HUES48 (cell line): ENCODE measurements around the gene KAZN.

Experiments
- H3K27ac ChIP-seq: one replicate; pipeline ENCODE4 v1.7.0; 2013; ENCODE audit warnings: low read depth, low read length, inconsistent platforms
- H3K27me3 ChIP-seq: 2 replicates; pipeline ENCODE4 v1.6.1; 2013; ENCODE audit warnings: mild to moderate bottlenecking, low read length; ENCODE audit not compliant: control insufficient read depth, insufficient read depth
- H3K36me3 ChIP-seq: 2 replicates; pipeline ENCODE4 v1.6.1; 2013; ENCODE audit warnings: low read length; ENCODE audit not compliant: control insufficient read depth, insufficient read depth
- H3K4me1 ChIP-seq: 2 replicates; pipeline ENCODE4 v1.6.1; 2013; ENCODE audit warnings: mild to moderate bottlenecking, low read length; ENCODE audit not compliant: control insufficient read depth, insufficient read depth
- H3K4me3 ChIP-seq: 2 replicates; pipeline ENCODE4 v1.5.1; 2013; ENCODE audit warnings: mild to moderate bottlenecking, low read depth, low read length
- H3K9ac ChIP-seq: 2 replicates; pipeline ENCODE4 v1.6.1; 2013; ENCODE audit warnings: mild to moderate bottlenecking, low read depth, low read length, moderate library complexity
- H3K9me3 ChIP-seq: 2 replicates; pipeline ENCODE4 v1.6.1; 2013; ENCODE audit warnings: low read length; ENCODE audit not compliant: control insufficient read depth, insufficient read depth

Gene KAZN

DNA sequence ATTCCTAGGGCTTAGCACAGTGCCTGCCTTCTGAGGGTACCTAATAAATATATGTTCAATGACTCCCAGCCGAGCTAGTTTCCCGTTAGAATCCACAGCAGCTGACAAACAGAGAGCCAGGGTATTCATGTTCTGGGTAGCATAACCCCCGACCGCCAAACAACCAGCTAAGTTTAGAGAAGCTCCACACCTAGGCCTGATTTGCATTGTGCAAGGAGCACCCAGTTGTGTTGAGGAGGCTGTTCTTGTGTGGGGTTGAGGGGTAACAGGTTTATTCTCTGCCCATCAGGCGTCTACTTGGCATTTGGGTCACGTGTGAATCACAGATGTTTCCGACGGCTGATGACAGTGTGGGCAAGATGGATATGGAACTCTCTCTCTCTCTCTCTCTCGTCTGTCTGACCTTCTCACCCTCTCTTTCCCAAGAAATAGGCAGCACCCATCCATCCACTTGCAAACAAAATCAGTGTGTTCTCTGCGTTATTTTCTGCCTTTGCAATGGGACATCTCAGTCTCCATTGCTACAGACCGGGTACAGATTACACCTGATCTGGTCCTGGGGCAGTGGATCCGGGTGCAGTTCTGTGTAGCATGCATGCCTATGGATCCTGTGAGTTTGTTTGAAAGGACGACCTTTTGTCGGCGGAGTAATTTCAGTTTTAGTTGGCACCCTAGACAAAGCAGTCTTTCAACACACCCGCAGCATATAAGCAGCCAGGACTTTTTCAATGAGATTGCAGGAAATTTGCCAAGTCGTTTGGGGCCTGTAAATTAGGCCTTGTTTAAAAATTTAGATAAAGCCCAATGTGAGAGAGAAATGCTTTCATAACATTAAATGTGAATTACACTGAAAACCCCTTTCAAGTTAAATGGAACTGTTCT, 29.4 kb downstream of the KAZN start:
- Histone ChIP-seq H3K27me3 (no peaks in the 10 kb centered on the region), H3K9me3 (no peaks in the 10 kb centered on the region), H3K9ac (no peak overlapping the region), H3K4me1 (peaks cover 14% of the 10 kb centered on the region), H3K27ac (peak overlapping the region; percentile 41), H3K4me3 (no peak overlapping the region), H3K36me3 (no peaks in the 10 kb centered on the region)

DNA sequence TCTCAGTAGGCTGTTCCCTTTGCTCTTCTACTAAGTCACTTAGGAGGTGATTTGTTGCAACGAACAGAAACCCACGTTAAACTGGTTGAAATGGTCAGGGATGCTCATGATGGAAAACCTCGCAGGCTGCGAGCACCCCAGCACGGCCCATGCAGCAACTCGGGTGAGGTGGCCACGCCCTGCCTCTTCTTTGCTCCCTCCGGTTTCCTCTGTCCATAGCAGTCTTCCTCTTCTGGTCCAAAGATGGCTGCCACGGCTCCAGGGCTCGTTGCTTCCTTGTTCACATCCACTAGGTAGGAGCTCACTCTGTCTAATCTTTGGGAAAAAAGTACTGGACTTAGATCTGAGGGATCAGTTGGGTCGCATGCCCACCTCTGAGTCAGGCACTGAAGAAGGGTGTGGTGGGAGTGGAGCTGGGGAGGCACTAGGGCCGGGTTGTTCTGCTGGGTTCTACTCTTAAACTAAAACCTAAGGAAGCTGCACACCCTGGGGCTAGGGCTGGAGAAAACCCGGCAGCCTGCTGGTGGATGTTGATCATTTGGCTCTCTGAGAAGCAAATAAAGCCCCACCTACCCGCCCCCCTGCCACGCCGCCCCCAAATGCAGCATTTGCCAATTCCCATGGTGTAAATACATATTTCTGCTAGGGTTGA, 31.0 kb downstream of the KAZN start:
- Histone ChIP-seq H3K4me3 (no peak overlapping the region), H3K36me3 (no peaks in the 10 kb centered on the region), H3K4me1 (peaks cover 13% of the 10 kb centered on the region), H3K9me3 (no peaks in the 10 kb centered on the region), H3K27me3 (no peaks in the 10 kb centered on the region), H3K27ac (no peak overlapping the region), H3K9ac (no peak overlapping the region)

DNA sequence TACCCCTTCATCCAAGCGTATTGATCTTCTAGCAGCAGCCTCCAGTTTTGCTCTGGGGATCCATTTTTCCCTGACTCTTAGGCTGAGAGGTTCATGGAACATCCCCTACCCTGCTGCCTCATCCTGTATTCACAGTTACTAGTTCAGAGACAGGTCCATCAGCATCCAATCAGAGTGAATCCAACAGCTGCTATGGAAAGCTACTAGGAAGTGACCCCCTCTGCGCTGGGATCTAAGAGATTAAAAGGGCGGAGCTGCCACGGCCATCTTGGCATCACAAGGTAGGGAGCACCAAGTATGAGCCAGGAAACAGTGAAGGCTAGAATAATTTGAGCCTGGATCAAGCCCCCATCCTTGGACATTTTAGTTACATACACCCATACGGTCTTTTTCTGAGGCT, 32.5 kb downstream of the KAZN start:
- Histone ChIP-seq H3K27ac (no peak overlapping the region), H3K4me3 (no peak overlapping the region), H3K36me3 (no peaks in the 10 kb centered on the region), H3K9ac (no peak overlapping the region), H3K4me1 (peaks cover 6% of the 10 kb centered on the region; the same call in 1 of the 2 replicates), H3K27me3 (no peaks in the 10 kb centered on the region), H3K9me3 (no peaks in the 10 kb centered on the region)

DNA sequence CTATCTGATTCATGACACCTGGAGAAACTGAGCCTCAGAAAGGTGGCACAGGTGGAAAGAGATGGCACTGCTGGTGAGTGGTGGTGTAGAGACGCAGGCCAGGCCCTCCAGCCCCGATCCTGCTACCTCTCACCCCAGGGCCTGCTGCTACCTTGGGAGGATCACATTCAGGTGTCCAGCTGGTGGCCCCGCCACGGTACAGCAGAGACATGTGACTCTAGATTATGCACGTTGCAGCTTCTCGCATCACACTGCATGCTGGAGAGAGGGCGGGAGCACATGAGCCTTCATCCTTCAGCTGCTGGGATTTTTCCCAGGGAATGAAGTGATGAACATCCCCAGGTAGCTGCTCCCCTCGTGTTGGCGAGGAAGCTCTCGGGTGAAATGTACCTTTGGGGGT, 32.9 kb downstream of the KAZN start:
- H3K4me3 ChIP-seq: no peak overlapping the region
- H3K27ac ChIP-seq: no peak overlapping the region
- H3K36me3 ChIP-seq: no peaks in the 10 kb centered on the region
- no peak overlapping the region for H3K9ac ChIP-seq
- no peaks in the 10 kb centered on the region for H3K27me3 ChIP-seq
- H3K9me3 ChIP-seq: no peaks in the 10 kb centered on the region
- H3K4me1 ChIP-seq: peaks cover 6% of the 10 kb centered on the region; the same call in 1 of the 2 replicates

DNA sequence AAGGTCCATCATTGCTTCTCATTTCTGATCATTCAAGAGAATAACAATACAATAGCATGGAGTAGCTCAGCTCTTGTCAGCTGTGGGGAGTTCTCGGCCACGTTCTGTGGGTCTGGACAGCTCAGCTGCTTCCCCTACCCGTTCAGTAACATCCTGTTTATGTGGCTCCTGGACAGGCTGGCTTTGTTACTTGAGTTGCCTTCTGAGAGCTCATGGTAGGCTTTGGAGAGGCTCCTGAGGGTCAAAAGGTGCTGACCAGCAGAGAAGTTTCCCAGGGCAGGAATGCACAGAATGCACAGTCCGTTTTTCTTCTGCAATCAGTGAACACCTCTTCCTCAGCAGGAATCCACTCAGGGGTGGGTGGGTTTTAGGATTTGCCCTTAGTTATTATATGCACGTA, 36.0 kb downstream of the KAZN start:
- Histone ChIP-seq H3K27me3 (no peaks in the 10 kb centered on the region), H3K36me3 (no peaks in the 10 kb centered on the region), H3K27ac (no peak overlapping the region), H3K4me3 (no peak overlapping the region), H3K4me1 (no peaks in the 10 kb centered on the region), H3K9ac (no peak overlapping the region), H3K9me3 (no peaks in the 10 kb centered on the region)

DNA sequence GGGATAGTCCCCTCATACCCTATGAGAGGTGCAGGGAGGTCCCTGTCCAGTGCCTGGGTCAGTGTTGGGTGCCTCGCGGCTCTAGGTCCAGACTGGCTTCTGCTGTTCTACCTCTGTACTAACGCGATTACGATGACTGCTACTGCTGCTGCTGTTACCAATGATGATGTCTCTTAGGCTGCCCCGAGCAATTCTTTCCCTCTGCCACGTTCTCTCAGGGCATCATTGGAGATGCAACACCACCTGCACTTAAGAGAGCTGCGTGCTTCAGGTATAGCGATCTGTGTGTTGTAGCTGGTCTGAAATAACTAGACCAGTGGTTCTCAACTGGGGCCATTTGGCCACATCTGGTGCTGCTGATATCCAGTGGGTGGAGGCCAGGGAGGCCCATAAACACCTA, 36.9 kb downstream of the KAZN start:
- no peaks in the 10 kb centered on the region for H3K27me3 ChIP-seq

DNA sequence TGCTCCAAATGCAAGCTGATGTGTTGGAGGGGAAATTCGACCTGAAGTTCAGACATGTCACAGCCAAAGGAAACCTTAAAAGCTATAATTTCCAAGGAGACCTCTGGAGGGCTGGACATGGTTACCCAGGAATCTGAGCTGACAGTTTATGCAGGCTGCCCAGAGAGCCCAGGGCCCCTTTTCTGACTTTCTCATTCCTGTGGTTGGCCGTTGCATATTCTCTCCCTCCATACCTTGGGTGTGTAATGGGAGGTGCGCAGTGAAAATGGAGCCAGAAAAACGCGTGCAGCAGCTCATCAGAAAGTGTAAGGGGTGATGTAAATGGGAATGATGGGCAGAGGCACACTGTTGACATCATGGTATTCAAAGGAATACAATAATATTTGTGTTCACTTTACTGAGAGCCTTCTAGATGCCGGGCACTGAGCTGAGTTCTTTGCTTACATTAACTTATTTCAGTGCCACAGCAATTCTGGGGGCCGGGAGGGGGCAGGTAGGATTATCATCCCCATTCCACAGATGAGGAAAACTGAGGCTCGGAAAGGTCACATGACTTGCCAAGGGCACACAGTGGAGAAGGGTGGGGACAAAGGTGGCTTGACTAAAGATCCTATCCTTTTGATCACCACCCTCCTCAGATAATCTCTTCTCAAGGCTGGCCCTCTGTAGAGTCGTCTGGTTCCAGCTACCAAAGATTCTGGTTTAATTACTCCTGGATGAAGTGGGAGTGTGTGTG, 38.6 kb downstream of the KAZN start:
- no peak overlapping the region for H3K27ac ChIP-seq
- H3K27me3 ChIP-seq: no peaks in the 10 kb centered on the region
- H3K9me3 ChIP-seq: no peaks in the 10 kb centered on the region
- no peak overlapping the region for H3K4me3 ChIP-seq
- no peaks in the 10 kb centered on the region for H3K36me3 ChIP-seq
- H3K9ac ChIP-seq: no peak overlapping the region
- H3K4me1 ChIP-seq: no peaks in the 10 kb centered on the region

More for the DNA sequence above, 36.9 kb downstream of the KAZN start:
- H3K27ac ChIP-seq: no peak overlapping the region
- no peak overlapping the region for H3K9ac ChIP-seq
- no peaks in the 10 kb centered on the region for H3K4me1 ChIP-seq
- H3K36me3 ChIP-seq: no peaks in the 10 kb centered on the region
- no peaks in the 10 kb centered on the region for H3K9me3 ChIP-seq
- H3K4me3 ChIP-seq: no peak overlapping the region

DNA sequence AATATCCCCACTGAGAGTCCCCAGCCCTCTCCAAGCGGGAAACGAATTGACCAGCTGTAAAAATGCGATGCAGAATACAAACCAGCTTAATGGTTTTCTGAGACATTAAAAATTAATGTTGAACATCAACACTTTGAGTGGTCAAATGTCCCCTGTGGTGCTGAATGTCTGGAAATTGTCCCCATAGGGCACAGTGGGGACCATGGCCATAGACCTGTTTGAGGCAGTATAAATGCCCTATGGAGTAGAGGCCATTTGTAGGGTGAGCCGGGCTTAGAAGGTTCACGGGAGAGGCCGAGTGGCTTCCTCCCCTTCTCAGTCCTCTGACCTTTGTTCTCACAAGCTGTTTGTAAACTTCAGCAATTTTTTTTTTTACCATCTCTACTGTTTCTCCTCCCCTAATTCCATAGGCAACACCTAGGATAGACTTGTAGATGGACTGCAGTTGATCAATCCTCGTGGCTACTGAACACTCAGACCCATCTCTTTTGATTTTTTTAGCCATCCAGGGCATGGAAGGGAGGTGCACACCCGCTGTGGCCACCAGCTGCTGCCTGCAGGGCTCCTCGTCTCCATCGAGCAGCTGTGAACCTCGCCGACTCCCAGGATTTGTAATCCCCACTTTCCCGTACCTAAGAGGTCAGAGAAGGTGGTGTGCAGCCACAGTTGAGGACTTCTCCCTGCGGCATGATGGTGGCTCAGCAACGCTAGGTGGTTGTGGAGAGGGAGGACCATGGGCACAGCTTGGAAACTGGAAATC, 41.0 kb downstream of the KAZN start:
- no peaks in the 10 kb centered on the region for H3K27me3 ChIP-seq

DNA sequence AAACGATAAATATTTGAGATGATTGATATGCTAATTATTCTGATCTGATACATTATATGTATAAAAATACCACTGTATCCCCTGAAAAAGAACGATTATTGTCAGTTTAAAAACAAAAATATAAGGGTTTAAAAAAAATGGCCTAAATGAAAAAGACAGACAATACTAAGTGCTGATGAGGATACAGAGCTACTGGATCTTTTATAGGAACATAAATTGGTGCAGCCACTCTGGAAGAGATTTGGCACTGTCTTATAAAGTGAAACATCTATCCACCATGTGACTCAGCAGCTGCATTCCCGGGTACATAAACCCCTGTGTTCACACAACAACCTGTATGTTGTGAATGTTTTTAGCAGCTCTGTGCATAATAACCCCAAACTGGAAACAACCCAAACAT, 44.2 kb downstream of the KAZN start:
- no peak overlapping the region for H3K9ac ChIP-seq
- H3K9me3 ChIP-seq: no peaks in the 10 kb centered on the region
- no peaks in the 10 kb centered on the region for H3K36me3 ChIP-seq
- no peaks in the 10 kb centered on the region for H3K4me1 ChIP-seq
- H3K27me3 ChIP-seq: no peaks in the 10 kb centered on the region
- H3K4me3 ChIP-seq: no peak overlapping the region
- no peak overlapping the region for H3K27ac ChIP-seq

More for the DNA sequence above, 41.0 kb downstream of the KAZN start:
- Histone ChIP-seq H3K4me3 (no peak overlapping the region), H3K27ac (no peak overlapping the region), H3K9me3 (no peaks in the 10 kb centered on the region), H3K4me1 (no peaks in the 10 kb centered on the region), H3K36me3 (no peaks in the 10 kb centered on the region), H3K9ac (no peak overlapping the region)

DNA sequence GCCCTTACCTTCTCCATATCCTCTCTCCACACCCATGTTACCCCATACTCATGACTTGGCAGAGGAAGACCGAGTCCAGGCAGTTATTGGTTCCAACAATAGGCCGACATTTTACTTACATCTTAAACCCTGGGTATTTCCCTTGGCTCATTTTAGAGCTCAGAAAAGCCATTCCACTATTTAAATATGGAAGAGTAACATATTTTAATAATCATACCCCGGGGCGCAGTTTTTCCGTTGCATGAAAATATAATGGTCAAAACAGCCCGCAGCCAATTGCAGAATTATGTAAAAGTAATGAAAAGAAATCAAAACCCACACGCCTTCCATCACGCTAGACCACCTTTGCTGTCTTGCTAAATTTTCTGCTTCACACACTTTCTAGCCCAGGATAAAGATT, 48.5 kb downstream of the KAZN start:
- Histone ChIP-seq H3K4me1 (0 out of 2 replicates have a peak, but pooled peaks cover 5% of the 10 kb centered on the region), H3K36me3 (no peaks in the 10 kb centered on the region), H3K27me3 (no peaks in the 10 kb centered on the region), H3K27ac (no peak overlapping the region), H3K9ac (no peak overlapping the region), H3K4me3 (no peak overlapping the region), H3K9me3 (no peaks in the 10 kb centered on the region)
